ENCODE data around the gene TTLL3.

DNA sequence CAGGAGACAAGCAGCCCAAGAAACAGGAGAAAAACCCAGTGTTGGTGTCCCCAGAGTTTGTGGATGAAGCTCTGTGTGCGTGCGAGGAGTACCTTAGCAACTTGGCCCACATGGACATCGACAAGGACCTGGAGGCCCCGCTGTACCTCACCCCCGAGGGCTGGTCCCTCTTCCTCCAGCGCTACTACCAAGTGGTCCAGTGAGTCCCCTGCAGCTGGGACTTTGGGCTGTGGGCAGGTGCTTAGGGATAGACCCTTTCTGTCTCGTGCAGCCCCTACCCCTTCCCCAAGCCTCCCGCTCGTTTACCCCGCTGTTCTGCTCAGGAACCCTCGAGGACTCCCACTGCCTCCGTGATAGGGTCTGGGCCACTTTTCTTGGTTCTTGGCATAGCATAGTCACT lies 10.5 kb downstream of the TTLL3 start:
- TF ChIP-seq TAF1 (IDR thresholded peaks at IDR 0.05; ENCODE audit: borderline replicate concordance, low read depth, low read length): no peak
- no peak for TF ChIP-seq POLR2A (IDR thresholded peaks at IDR 0.05; ENCODE audit: low read depth, low read length)

Data from GM12892 (cell line).